Prostate gland (tissue), 2 donors: Measurements from ENCODE around the gene ESYT2. TPM values are rescaled to one million over a fixed set of nuclear protein-coding genes. Genes with fewer than 3 reads are reported as not detected.

Experiments
- DNase-seq: peaks from one replicate; pipeline ENCODE4 v3.0.0-alpha.2; 2019; ENCODE audit warnings: low spot score
- H3K27ac ChIP-seq, 2 donors: fragments of 200-600 bp; sonication (generic); 2 replicates each; pipeline ENCODE4 v1.5.1; 2017 to 2019
- H3K27me3 ChIP-seq: fragments of 200-600 bp; sonication (generic); replicated peaks from 2 replicates; pipeline ENCODE4 v1.5.1; 2019; ENCODE audit not compliant: insufficient read depth
- H3K36me3 ChIP-seq, 2 donors: fragments of 200-600 bp; sonication (generic); 1 replicate in 1 of 2; 2 replicates in 1 of 2; pipeline versions ENCODE4 v1.5.1 to v1.8.1; 2017 to 2019
- H3K4me1 ChIP-seq: fragments of 200-600 bp; sonication (generic); replicated peaks from 2 replicates; pipeline ENCODE4 v1.5.1; 2019
- H3K4me3 ChIP-seq, 2 donors: fragments of 200-600 bp; sonication (generic); 2 replicates each; pipeline ENCODE4 v1.5.1; 2017 to 2019
- H3K9me3 ChIP-seq: fragments of 200-600 bp; sonication (generic); 2 replicates; pipeline ENCODE4 v1.5.1; 2017
- CTCF ChIP-seq, 4 experiments: fragments of 200-600 bp in 2 of 4; fragments of 450-650 bp in 2 of 4; sonication (generic) in 2 of 4; IDR thresholded peaks; 1 replicate in 3 of 4; 2 replicates in 1 of 4; pipeline ENCODE4 v1.5.1; 2016 to 2019; ENCODE audit warnings: antibody characterized with exemption in 4 of 4, mild to moderate bottlenecking in 2 of 4, moderate library complexity in 2 of 4
- POLR2A ChIP-seq: fragments of 450-650 bp; IDR thresholded peaks from one replicate; pipeline ENCODE4 v1.6.1; 2016; ENCODE audit warnings: antibody characterized with exemption, mild to moderate bottlenecking
- POLR2AphosphoS5 ChIP-seq: sonication (generic); formaldehyde crosslinking; IDR thresholded peaks from one replicate; pipeline ENCODE4 v1.6.1; 2017; ENCODE audit warnings: antibody characterized with exemption
- WGBS: methylation state at CpG from one replicate; pipeline ENCODE4 v1.1.5; 2018; 5-methylcytosine and 5-hydroxymethylcytosine counted together
- intact Hi-C: fragments of 100-400 bp; cut with DNase I; formaldehyde crosslinking; loops from one replicate; pipeline ENCODE4 v1.14.2; 2022
- total RNA-seq, 2 donors: library from RNA; depleted of rRNA; stranded (reverse); fragments of >200 nt; gene quantifications; one replicate each; pipeline ENCODE4 v1.1.0, GENCODE V29; 2016

ESYT2 gene
- total RNA-seq, 2 donors from 2014 or later, result 60.8 to 75.1 TPM

GRCh38 chr7:158804335-158804734 lies 25.0 kb downstream of the ESYT2 start:
- no peak for TF ChIP-seq CTCF (IDR thresholded peaks at IDR 0.05)
- TF ChIP-seq POLR2AphosphoS5, result no peak
- no peak for TF ChIP-seq POLR2A
- H3K4me3 ChIP-seq, result no peak overlapping the region
- H3K4me1 ChIP-seq, result no peaks in the 10 kb centered on the region
- H3K9me3 ChIP-seq, result no peaks in the 10 kb centered on the region
- H3K36me3 ChIP-seq, result no peaks in the 10 kb centered on the region
- no peak overlapping the region for H3K27ac ChIP-seq
- DNase-seq, result no peak
- 90% methylated on average over 22 of the region's 22 CpGs for WGBS
- no peaks in the 10 kb centered on the region for H3K27me3 ChIP-seq
- intact Hi-C loops, result no loop called here

GRCh38 chr7:158803367-158803969 lies 25.8 kb downstream of the ESYT2 start:
- H3K27ac ChIP-seq, result no peak overlapping the region

GRCh38 chr7:158802535-158803366 lies 26.6 kb downstream of the ESYT2 start:
- Histone ChIP-seq H3K4me1 (no peaks in the 10 kb centered on the region), H3K27ac (no peak overlapping the region), H3K36me3 (no peaks in the 10 kb centered on the region), H3K4me3 (no peak overlapping the region), H3K27me3 (no peaks in the 10 kb centered on the region), H3K9me3 (no peaks in the 10 kb centered on the region)
- no peak for DNase-seq
- WGBS, result 52% methylated on average over 9 of the region's 9 CpGs
- TF ChIP-seq POLR2AphosphoS5, result no peak
- TF ChIP-seq CTCF (IDR thresholded peaks at IDR 0.05), result no peak
- no peak for TF ChIP-seq POLR2A
- intact Hi-C loops, result no loop called here

More at GRCh38 chr7:158803367-158803969, 25.8 kb downstream of the ESYT2 start:
- WGBS, result 83% methylated on average over 26 of the region's 35 CpGs
- H3K4me3 ChIP-seq, result no peak overlapping the region
- intact Hi-C loops, result no loop called here
- H3K27me3 ChIP-seq, result no peaks in the 10 kb centered on the region
- H3K4me1 ChIP-seq, result no peaks in the 10 kb centered on the region
- no peaks in the 10 kb centered on the region for H3K36me3 ChIP-seq
- DNase-seq, result no peak
- TF ChIP-seq POLR2AphosphoS5 (no peak), CTCF (IDR thresholded peaks at IDR 0.05) (no peak), POLR2A (no peak)
- H3K9me3 ChIP-seq, result no peaks in the 10 kb centered on the region

- no peaks in the 10 kb centered on the region for H3K4me1 ChIP-seq
- no peak overlapping the region for H3K4me3 ChIP-seq
- H3K27ac ChIP-seq, result no peak overlapping the region
- intact Hi-C loops, result no loop called here
- no peak for DNase-seq
- no peaks in the 10 kb centered on the region for H3K27me3 ChIP-seq
- WGBS, result 64% methylated on average over 1 of the region's 1 CpG
- TF ChIP-seq CTCF (IDR thresholded peaks at IDR 0.05), result no peak
- no peak for TF ChIP-seq POLR2AphosphoS5
- no peak for TF ChIP-seq POLR2A
- H3K36me3 ChIP-seq, result no peaks in the 10 kb centered on the region
- H3K9me3 ChIP-seq, result no peaks in the 10 kb centered on the region
Measured at GRCh38 chr7:158798741-158799140, 30.6 kb downstream of the ESYT2 start.
